GM19324 (cell line): ENCODE data around the gene POFUT1.
"Not testable (repeated sequence)": the region's sequence is repeated elsewhere in the genome, so short reads cannot be mapped to it uniquely, and the experiment has no call there.

Experiments
- ATAC-seq: cut with Tn5 transposase; IDR thresholded peaks from one replicate; pipeline ENCODE4 v1.9.1; 2021; ENCODE audit warnings: mild to moderate bottlenecking, moderate library complexity; ENCODE audit not compliant: unreplicated experiment, low FRiP score

The POFUT1 gene

DNA sequence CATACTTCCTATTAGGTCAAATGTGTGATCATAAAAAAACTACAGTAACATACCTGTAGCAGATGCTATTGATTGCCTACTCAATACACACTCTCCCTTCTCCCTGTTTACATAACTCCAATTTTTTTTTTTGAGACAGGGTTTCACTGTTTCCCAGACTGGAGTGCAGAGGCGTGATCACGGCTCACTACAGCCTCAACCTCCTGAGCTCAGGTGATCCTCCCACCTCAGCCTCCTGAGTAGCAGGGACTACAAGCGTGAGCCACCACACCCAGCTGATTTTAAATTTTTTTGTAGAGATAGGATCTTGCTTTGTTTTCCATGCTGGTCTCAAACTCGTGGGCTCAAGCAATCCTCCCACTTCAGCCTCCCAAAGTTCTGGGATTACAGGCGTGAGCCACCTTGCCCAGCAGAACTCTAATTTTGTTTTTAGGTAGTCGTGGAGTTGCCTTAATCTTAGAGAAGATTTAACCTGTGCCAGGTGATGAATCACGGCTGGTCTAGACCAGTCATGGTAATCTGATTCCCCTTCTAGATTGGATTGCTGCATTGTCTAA, 55.8 kb downstream of the POFUT1 start:
- ATAC-seq = no peak

DNA sequence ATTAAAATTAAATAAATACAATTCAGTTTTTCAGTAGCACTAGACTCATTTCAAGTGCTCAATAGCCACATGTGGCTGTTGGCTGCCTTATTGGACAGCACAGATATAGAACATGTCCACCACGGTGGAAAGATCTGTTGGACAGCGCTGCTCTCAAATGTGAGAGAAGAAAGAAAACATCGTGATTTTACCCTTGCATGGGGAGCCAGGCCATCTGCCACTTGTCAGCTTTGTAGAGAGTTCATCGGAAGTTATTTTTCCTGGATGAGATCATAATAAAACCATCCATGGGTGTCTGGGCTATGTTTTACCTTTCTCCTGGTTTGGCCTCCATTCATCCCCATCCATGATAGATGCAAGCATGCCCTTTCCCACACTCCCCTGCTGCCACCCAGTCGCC, 63.9 kb downstream of the POFUT1 start:
- ATAC-seq = no peak

DNA sequence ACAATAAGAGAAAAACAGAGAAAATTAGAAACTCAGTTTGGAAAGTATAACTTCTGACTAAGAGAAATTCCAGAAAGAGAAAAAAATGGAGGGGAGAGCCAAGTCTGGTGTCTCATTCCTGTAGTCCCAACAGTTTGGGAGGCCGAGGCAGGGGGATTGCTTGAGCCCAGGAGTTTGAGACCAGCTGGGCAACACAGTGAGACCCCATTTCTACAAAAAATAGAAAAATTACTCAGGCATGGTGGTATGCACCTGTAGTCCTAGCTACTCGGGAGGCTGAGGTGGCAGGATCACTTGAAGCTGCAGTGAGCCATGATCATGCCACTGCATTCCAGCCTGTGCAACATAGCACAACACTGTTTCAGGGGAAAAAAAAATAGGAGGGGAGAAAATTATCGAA, 66.7 kb downstream of the POFUT1 start:
- no peak for ATAC-seq

DNA sequence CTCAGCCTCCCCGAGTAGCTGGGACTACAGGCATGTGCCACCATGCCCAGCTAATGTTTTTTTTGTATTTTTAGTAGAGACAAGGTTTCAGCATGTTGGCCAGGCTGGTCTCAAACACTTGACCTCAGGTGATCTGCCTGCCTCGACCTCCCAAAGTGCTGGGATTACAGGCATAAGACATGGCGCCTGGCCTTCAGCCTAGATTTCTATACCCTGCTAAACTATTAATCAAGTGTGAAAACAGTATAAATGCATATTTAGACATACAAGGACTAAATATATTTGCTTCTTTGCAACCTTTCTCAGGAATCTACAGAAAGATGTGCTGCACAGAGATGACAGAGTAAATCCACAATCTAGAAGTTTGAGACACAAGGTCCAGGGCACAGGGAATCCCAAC, 67.5 kb downstream of the POFUT1 start:
- ATAC-seq = not testable (repeated sequence)

DNA sequence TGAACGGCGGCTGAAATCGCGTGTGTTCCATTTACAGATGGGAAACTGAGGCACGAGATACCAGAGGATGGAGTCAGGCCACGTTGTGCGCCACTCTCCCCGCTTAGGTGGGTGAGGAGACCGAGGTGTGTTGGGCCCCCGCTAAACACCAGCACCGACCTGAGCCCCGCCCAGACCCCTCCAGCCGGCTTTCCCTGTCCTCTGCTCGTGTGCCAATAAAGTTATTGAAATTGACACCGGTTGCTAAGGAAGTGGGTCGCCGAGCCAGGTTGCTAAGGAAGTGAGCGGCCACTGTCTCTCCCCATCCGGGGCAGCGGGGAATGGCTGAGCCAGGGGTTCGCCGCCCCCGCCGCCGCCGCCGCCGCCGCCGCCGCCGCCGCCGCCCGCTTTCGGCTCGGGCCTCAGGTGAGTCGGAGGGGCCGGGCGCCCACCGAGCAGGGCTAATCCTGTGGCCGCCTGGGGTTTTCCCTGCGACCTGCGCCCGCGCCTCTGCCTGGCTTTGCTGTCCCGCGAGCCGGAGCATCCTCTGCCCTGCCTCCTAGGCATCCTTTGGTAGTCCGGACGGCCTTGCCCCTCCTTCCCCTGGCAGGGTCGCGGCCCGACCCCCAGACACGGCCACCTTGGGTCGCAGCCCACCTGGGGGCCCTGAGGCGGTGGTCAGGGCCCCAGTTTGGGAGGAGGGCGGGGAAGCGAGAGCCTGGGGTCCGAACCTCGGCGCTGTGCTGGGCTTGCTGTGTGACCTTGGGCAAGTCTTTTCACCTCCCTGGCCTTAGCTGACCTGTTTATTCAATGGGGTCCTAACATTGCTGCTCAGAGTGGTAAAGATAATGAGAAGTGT, 69.9 kb downstream of the POFUT1 start, which contains the start of gene KIF3B:
Gene KIF3B (plus strand): TSS at position 291 of the 838 bp plus-strand sequence. CDS start 32,127 bp downstream, outside the sequence.
- ATAC-seq = peak; percentile 71

DNA sequence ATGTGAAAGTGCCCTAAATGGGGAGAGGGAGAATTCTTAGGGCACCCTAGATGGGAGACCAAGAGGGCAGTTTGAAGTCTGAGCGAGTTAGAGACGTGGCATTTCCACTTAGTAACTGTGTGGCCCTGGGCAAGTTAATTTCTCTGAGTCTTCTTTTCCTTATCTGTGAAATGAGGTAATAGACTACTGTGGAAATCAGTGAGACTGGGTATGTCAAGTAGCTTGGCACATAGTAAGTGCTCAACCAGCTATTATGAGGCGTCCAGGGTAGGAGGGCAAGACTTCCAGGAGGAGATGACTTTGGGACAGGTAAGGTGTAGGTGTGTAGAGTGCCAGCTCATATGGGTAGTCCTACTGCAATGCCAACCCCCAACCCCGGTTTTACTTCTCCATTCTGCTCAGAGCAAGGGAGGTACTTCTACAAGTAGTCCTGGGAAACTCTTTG, 70.5 kb downstream of the POFUT1 start:
- ATAC-seq = peak; percentile 52

DNA sequence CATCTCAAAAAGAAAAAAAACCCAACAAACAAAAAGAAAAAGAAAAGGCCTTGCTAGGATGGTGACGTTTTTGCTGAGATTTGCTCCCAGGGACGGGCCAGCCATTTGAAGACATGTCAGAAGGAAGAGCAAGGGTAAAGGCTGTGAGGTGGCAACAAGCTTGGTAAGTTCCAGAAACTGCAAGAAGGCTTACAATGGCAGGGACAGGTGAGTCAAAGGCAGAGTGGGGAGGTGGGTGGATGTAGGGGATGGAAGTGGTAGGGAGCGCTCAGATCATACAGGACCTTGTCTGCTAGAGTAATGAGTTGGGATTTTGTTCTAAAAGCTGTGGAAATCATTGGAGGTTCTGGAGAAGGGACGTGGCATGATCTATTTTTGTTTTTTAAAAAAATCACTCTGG, 74.0 kb downstream of the POFUT1 start:
- ATAC-seq = no peak

DNA sequence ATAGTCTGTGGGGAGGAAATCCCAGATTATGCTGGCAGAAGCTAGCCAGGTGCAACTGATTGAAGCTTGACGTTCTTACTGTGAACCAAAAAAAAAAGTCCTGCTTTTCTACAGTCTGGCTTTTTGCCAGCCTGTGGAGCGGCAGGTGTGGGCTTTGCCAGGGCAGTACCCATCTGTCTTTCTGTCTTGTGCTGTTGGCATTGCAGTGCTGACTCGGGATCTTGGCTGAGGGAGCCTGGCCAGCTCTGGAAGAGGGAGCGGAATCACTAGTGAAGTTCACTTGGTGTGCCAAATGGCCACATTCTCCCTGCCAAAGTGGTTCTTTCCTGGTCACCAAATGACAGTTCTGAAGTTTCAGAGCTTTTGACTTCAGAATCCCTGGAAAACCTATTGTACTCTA, 74.8 kb downstream of the POFUT1 start:
- no peak for ATAC-seq

DNA sequence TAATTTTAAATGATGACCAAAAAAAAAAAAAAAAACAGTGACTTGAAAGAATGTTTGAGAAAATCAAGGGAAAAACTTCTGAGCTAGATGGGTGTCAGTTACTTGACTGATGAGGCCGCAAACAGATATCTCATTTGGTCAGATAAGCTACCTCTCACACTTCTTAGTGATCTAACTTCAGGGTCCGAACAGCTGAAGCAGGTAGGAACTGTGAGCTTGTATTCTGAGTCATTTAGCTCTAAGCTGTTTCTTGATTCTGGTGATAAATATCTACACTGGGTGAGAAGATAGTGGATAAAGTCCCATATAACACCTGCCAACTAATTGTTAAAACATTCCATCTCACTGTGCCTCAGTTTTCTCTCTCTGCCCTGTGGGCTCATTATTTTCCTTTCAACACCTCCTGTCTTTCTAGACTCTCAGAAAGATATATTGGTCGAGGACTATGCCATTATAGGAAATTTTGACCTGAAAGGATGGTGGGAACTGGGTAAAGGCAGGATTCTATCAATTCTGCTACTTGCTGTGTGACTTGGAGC, 77.5 kb downstream of the POFUT1 start:
- ATAC-seq = peak; percentile 17

DNA sequence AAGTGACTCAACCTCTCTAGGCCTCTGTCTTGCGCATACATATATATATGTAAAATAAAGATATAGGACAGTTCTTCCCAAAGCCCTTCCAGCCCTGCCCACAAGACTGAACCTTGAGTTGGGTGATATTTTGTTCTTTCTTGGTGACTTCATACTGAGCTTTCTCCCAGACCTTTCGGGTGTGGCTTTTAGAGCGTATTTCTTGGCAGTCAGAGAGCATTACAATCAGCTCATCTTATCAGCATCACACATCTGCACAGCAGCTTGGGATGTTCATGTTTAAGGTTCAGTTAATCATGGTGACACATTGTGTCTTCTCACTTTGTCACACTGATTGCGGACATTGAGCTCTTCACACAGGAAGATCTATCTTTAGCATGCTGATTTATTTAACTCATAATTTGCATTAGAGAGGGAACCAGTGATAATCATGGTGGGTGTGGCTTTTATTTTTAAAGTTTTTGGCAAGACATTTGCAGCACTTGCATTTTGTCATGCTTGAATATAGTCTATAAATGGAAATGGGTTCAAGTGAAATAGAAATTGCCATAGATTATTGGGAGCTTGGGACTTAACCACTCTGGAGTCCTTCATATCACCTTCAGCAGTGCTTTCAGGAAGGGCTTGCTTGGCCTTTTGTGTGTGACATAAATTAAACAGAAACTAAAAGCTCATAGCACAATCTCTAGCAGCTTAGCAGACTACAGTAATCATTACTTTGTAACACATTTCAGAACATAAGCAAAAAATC, 78.1 kb downstream of the POFUT1 start:
- peak; percentile 80 for ATAC-seq

DNA sequence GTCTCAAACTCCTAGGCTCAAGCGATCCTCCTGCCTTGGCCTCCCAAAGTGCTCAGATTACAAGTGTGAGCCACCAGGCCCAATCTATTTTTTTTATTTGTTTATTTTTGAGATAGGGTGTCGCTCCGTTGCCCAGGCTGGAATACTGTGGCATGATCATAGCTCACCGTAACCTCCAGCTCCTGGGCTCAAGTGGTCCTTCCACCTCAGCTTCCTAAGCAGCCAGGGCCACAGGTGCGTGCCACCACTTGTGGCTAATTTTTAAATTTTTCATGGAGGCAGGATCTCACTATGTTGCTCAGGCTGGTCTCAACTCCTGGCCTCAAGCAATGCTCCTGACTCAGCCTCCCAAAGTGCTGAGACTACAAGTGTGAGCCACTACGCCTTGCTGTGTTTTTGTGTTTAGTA, 79.6 kb downstream of the POFUT1 start:
- ATAC-seq = no peak
